Endothelial cell of umbilical vein (primary cell): ENCODE results near the gene TSPYL1. TPM values are rescaled to one million over a fixed set of nuclear protein-coding genes. Genes with fewer than 3 reads are reported as not detected.

ENCODE experiments used
- BruUV-seq: library from RNA; stranded (reverse); fragments of 400-500 nt; replicated peaks from 2 replicates; lab custom pipeline; 2021; lab: Mats Ljungman, UMichigan
- CTCF ChIA-PET: fragments of 300-600, 350-600 bp; sonication (Branson Sonifier 250); formaldehyde crosslinking; loops from one replicate; lab custom pipeline; 2021; ENCODE audit warnings: antibody characterized with exemption, inconsistent platforms; lab: Charles Lee
- POLR2A ChIA-PET: fragments of 300-600, 350-600 bp; sonication (Branson Sonifier 250); formaldehyde crosslinking; loops from one replicate; lab custom pipeline; 2021; ENCODE audit warnings: antibody characterized with exemption, inconsistent platforms; lab: Charles Lee
- DNase-seq: peaks from one replicate; pipeline ENCODE4 v3.0.0-alpha.2; 2011; ENCODE audit warnings: low read depth, low spot score
- FAIRE-seq: peaks from 2 replicates; lab custom pipeline; 2011; peaks lifted over from hg19 to GRCh38; lab: Jason Lieb, UNC
- H2AFZ ChIP-seq: 2 replicates; pipeline ENCODE4 v1.6.0; 2012; ENCODE audit warnings: low read depth, low read length, control low read depth, inconsistent platforms
- H3K27ac ChIP-seq: 2 replicates; pipeline ENCODE4 v1.5.1; 2011; ENCODE audit warnings: low read depth, mild to moderate bottlenecking, control low read depth, low read length, moderate library complexity; ENCODE audit not compliant: insufficient read depth
- H3K27me3 ChIP-seq, 2 experiments: 2 replicates each; pipeline versions ENCODE4 v1.6.0 to v1.6.1; 2011; ENCODE audit warnings: low read length in 2 of 2, mixed read lengths in 1 of 2; ENCODE audit not compliant: control insufficient read depth in 2 of 2, insufficient read depth in 2 of 2
- H3K36me3 ChIP-seq, 2 experiments: 2 replicates in 1 of 2; 3 replicates in 1 of 2; pipeline ENCODE4 v1.5.1; 2011; ENCODE audit warnings: low read length in 2 of 2, mild to moderate bottlenecking in 1 of 2, moderate library complexity in 1 of 2; ENCODE audit not compliant: control insufficient read depth in 2 of 2, insufficient read depth in 2 of 2; ENCODE audit errors: extremely low read depth in 1 of 2
- H3K4me1 ChIP-seq: 3 replicates; pipeline ENCODE4 v1.5.1; 2011; ENCODE audit warnings: mild to moderate bottlenecking, low read length; ENCODE audit not compliant: control insufficient read depth, insufficient read depth; ENCODE audit errors: extremely low read depth
- H3K4me2 ChIP-seq: 2 replicates; pipeline ENCODE4 v1.6.1; 2011; ENCODE audit warnings: low read length, control low read depth, mixed read lengths; ENCODE audit not compliant: insufficient read depth
- H3K4me3 ChIP-seq, 3 experiments: fragments of 200-600 bp in 1 of 3; sonication (generic), shearing (Covaris generic) in 1 of 3; replicated peaks in 1 of 3; 2 replicates each; pipeline ENCODE4 v1.5.1; 2011 to 2016; ENCODE audit warnings: control low read depth in 3 of 3, low read length in 3 of 3, mild to moderate bottlenecking in 2 of 3, inconsistent platforms in 1 of 3, low read depth in 1 of 3, moderate library complexity in 1 of 3; ENCODE audit not compliant: insufficient read depth in 1 of 3
- H3K79me2 ChIP-seq: 2 replicates; pipeline ENCODE4 v1.6.0; 2012; ENCODE audit warnings: low read length, inconsistent platforms; ENCODE audit not compliant: control insufficient read depth, insufficient read depth
- H3K9ac ChIP-seq: replicated peaks from 2 replicates; pipeline ENCODE3; 2011; ENCODE audit warnings: low read length, control low read depth; ENCODE audit not compliant: insufficient read depth; ENCODE audit errors: extremely low read depth
- H3K9me1 ChIP-seq: replicated peaks from 3 replicates; pipeline ENCODE4 v1.6.0; 2011; ENCODE audit warnings: mild to moderate bottlenecking, low read length; ENCODE audit not compliant: control insufficient read depth, insufficient read depth; ENCODE audit errors: extremely low read depth
- H3K9me3 ChIP-seq: replicated peaks from 2 replicates; pipeline ENCODE4 v1.5.1; 2012; ENCODE audit warnings: low read length, inconsistent platforms; ENCODE audit not compliant: control insufficient read depth, insufficient read depth
- H4K20me1 ChIP-seq: replicated peaks from 2 replicates; pipeline ENCODE3; 2011; ENCODE audit warnings: mild to moderate bottlenecking, low read length; ENCODE audit not compliant: control insufficient read depth, insufficient read depth; ENCODE audit errors: extremely low read depth
- EZH2 ChIP-seq: IDR thresholded peaks from 2 replicates; pipeline ENCODE4 v1.6.1; 2012; ENCODE audit warnings: borderline replicate concordance, low read depth, mild to moderate bottlenecking, moderate library complexity, low read length, inconsistent platforms; ENCODE audit not compliant: severe bottlenecking
- FOS ChIP-seq: IDR thresholded peaks from 2 replicates; pipeline ENCODE4 v1.6.1; 2011; ENCODE audit warnings: mild to moderate bottlenecking, low read length, moderate library complexity, borderline replicate concordance; ENCODE audit not compliant: insufficient read depth
- GATA2 ChIP-seq: IDR thresholded peaks from 2 replicates; pipeline ENCODE4 v1.7.0; 2011; ENCODE audit warnings: low read depth, mild to moderate bottlenecking, moderate library complexity, mixed read lengths, low read length; ENCODE audit not compliant: insufficient read length, insufficient read depth
- JUN ChIP-seq: IDR thresholded peaks from 2 replicates; pipeline ENCODE4 v1.6.1; 2011; ENCODE audit warnings: borderline replicate concordance, low read depth; ENCODE audit not compliant: insufficient read length, insufficient read depth
- MYC ChIP-seq: IDR thresholded peaks from one replicate; pipeline ENCODE4 v1.6.1; 2011; ENCODE audit warnings: mild to moderate bottlenecking, low read depth, low read length
- POLR2A ChIP-seq: IDR thresholded peaks from 2 replicates; pipeline ENCODE4 v1.6.1; 2012; ENCODE audit warnings: low read depth, mild to moderate bottlenecking, control low read depth, low read length
- POLR2AphosphoS5 ChIP-seq: IDR thresholded peaks from 2 replicates; pipeline ENCODE4 v1.6.1; 2012; ENCODE audit warnings: low read depth, mild to moderate bottlenecking, control low read depth, low read length, moderate library complexity; ENCODE audit not compliant: insufficient read depth
- dilution Hi-C: fragments of 300-500 bp; cut with MboI; formaldehyde crosslinking; loops from one replicate; pipeline ENCODE4 v1.15.0; 2019; ENCODE audit warnings: low sequenced_read_pairs; ENCODE audit not compliant: extremely low pct_ligation_motif_present
- intact Hi-C: fragments of 100-400 bp; cut with micrococcal nuclease; formaldehyde crosslinking; loops from one replicate; pipeline ENCODE4 v1.10.0; 2022
- polyA plus RNA-seq, 4 experiments: library from polyadenylated mRNA; depleted of rRNA in 3 of 4; stranded (reverse) in 3 of 4; unstranded in 1 of 4; fragments of >200 nt; gene quantifications; 2 replicates each; pipeline versions ENCODE4 v1.2.1 to v1.2.3, GENCODE V29; 2011 to 2012; ENCODE audit warnings: missing spikeins in 1 of 4
- total RNA-seq: library from RNA; stranded (reverse); gene quantifications from 2 replicates; pipeline ENCODE4 v1.2.3, GENCODE V29; 2021
- TF ChIP-seq, protein P1 (sequence below), 2 donors: IDR thresholded peaks; 1 replicate in 1 of 2; 2 replicates in 1 of 2; pipeline ENCODE4 v1.5.1; 2011; ENCODE audit warnings: low read length in 2 of 2, mild to moderate bottlenecking in 2 of 2, moderate library complexity in 2 of 2, control low read depth in 1 of 2, inconsistent platforms in 1 of 2, low read depth in 1 of 2; ENCODE audit not compliant: insufficient read depth in 1 of 2; ENCODE audit errors: extremely low read depth in 1 of 2
- TF ChIP-seq, protein P2 (sequence below): IDR thresholded peaks from 2 replicates; pipeline ENCODE4 v1.6.1; 2011; ENCODE audit not compliant: insufficient read depth, insufficient read length

Gene TSPYL1
- total and polyA plus RNA-seq, 2 donors (not counting 3 experiments of a cell fraction or from before 2014, with no cell fraction given), result 32.1 to 54.5 TPM

DNA sequence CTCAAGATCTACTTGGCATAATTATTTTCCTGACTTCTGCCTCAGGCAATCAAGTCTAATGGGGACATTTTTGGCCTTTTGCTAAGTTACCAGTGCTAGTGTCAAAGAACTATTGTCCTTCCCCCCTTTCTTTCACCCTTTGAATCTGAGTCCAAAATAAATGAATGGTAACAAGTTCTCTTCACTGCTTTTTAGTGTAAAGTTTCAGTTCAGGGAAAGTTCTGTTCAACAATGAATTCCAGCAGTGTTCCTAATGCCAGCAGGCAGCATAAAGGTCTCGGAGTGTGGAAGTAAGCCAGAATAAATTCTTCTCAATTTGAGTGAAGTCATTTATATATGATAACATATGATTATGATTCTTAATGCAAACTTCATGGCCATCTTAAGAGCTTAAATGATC, 20.8 kb upstream of the TSPYL1 start:
- CTCF ChIA-PET, result no interaction called here
- Histone ChIP-seq H3K27me3 (no peaks in the 10 kb centered on the region), H3K9me1 (no peaks in the 10 kb centered on the region), H3K36me3 (no peaks in the 10 kb centered on the region), H3K4me1 (no peaks in the 10 kb centered on the region), H3K27ac (no peak overlapping the region), H2AFZ (no peak overlapping the region), H3K9me3 (no peaks in the 10 kb centered on the region), H3K9ac (no peak overlapping the region), H4K20me1 (no peaks in the 10 kb centered on the region), H3K4me2 (no peak overlapping the region), H3K79me2 (no peaks in the 10 kb centered on the region), H3K4me3 (no peak overlapping the region)
- TF ChIP-seq JUN (no peak), FOS (no peak), EZH2 (no peak), POLR2AphosphoS5 (no peak), MYC (no peak), POLR2A (no peak), GATA2 (no peak)
- TF ChIP-seq, protein P1, sequence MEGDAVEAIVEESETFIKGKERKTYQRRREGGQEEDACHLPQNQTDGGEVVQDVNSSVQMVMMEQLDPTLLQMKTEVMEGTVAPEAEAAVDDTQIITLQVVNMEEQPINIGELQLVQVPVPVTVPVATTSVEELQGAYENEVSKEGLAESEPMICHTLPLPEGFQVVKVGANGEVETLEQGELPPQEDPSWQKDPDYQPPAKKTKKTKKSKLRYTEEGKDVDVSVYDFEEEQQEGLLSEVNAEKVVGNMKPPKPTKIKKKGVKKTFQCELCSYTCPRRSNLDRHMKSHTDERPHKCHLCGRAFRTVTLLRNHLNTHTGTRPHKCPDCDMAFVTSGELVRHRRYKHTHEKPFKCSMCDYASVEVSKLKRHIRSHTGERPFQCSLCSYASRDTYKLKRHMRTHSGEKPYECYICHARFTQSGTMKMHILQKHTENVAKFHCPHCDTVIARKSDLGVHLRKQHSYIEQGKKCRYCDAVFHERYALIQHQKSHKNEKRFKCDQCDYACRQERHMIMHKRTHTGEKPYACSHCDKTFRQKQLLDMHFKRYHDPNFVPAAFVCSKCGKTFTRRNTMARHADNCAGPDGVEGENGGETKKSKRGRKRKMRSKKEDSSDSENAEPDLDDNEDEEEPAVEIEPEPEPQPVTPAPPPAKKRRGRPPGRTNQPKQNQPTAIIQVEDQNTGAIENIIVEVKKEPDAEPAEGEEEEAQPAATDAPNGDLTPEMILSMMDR (IDR thresholded peaks at IDR 0.05; ENCODE audit: extremely low read depth in 1 of 2, insufficient read depth in 1 of 2, low read depth in 1 of 2, low read length in 2 of 2), result no peak
- TF ChIP-seq, protein P2, sequence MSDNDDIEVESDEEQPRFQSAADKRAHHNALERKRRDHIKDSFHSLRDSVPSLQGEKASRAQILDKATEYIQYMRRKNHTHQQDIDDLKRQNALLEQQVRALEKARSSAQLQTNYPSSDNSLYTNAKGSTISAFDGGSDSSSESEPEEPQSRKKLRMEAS, result no peak
- dilution Hi-C loops, result no loop called here
- POLR2A ChIA-PET, result no interaction called here
- intact Hi-C loops, result no loop called here
- BruUV-seq, result no TSS peak
- no peak for FAIRE-seq
- no peak for DNase-seq
